Lower leg skin (tissue), 4 donors: Measurements from ENCODE around the gene HYAL2. TPM values are rescaled to one million over a fixed set of nuclear protein-coding genes. Genes with fewer than 3 reads are reported as not detected.

ENCODE experiments used
- DNase-seq, 2 donors: peaks; one replicate each; pipeline ENCODE4 v3.0.0-alpha.2; 2019; ENCODE audit warnings: low spot score in 2 of 2
- H3K4me3 ChIP-seq: fragments of 200-600 bp; sonication (generic); 2 replicates; pipeline ENCODE4 v1.5.1; 2017; ENCODE audit warnings: mild to moderate bottlenecking, low read depth; ENCODE audit not compliant: poor library complexity, severe bottlenecking
- POLR2A ChIP-seq, 2 donors: fragments of 450-650 bp; IDR thresholded peaks; one replicate each; pipeline ENCODE4 v1.6.1; 2016 to 2017; ENCODE audit warnings: antibody characterized with exemption in 2 of 2, mild to moderate bottlenecking in 1 of 2, moderate library complexity in 1 of 2
- WGBS, 2 donors: methylation state at CpG; one replicate each; pipeline ENCODE4 v1.1.5; 2018; 5-methylcytosine and 5-hydroxymethylcytosine counted together
- intact Hi-C: fragments of 100-400 bp; cut with DNase I; formaldehyde crosslinking; loops from one replicate; pipeline ENCODE4 v1.15.0; 2023; ENCODE audit warnings: low total_unique reads
- total RNA-seq, 4 donors: library from RNA; depleted of rRNA; stranded (reverse); fragments of >200 nt; gene quantifications; one replicate each; pipeline ENCODE4 v1.1.0, GENCODE V29; 2016
- TF ChIP-seq, protein P1 (sequence below), 3 donors: fragments of 450-650 bp; IDR thresholded peaks; one replicate each; pipeline ENCODE4 v1.5.1; 2016; ENCODE audit warnings: antibody characterized with exemption in 3 of 3, mild to moderate bottlenecking in 3 of 3, moderate library complexity in 2 of 3

Gene HYAL2
- total RNA-seq, 4 donors from 2014 or later: 44.1 to 95.7 (median 72.9) TPM

DNA sequence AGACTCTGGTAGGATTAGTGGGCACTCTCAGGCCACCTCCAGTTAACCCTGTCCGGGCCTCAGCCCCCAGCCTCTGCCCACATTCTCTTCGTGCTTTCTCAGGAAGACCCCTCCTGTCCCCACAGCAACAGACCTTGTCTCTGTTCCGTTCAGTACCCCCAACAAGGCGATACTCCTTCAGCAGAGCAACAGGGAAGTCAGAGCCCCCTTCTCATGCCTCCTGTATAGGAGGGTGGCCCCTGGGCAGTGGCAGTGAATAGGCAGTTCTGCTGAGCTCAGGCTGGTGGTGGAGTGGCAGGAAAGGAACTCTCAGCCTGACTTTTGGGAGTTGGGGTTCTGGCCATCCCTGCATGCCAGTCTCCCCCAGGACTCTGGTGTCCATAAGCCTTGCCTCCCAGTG is 53.1 kb downstream of the HYAL2 start:
- no peak for DNase-seq
- 47 to 65% methylated on average over 4 of the region's 4 CpGs for WGBS, 2 donors
- TF ChIP-seq POLR2A (IDR thresholded peaks at IDR 0.05): no peak
- TF ChIP-seq, protein P1, sequence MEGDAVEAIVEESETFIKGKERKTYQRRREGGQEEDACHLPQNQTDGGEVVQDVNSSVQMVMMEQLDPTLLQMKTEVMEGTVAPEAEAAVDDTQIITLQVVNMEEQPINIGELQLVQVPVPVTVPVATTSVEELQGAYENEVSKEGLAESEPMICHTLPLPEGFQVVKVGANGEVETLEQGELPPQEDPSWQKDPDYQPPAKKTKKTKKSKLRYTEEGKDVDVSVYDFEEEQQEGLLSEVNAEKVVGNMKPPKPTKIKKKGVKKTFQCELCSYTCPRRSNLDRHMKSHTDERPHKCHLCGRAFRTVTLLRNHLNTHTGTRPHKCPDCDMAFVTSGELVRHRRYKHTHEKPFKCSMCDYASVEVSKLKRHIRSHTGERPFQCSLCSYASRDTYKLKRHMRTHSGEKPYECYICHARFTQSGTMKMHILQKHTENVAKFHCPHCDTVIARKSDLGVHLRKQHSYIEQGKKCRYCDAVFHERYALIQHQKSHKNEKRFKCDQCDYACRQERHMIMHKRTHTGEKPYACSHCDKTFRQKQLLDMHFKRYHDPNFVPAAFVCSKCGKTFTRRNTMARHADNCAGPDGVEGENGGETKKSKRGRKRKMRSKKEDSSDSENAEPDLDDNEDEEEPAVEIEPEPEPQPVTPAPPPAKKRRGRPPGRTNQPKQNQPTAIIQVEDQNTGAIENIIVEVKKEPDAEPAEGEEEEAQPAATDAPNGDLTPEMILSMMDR (IDR thresholded peaks at IDR 0.05): no peak

DNA sequence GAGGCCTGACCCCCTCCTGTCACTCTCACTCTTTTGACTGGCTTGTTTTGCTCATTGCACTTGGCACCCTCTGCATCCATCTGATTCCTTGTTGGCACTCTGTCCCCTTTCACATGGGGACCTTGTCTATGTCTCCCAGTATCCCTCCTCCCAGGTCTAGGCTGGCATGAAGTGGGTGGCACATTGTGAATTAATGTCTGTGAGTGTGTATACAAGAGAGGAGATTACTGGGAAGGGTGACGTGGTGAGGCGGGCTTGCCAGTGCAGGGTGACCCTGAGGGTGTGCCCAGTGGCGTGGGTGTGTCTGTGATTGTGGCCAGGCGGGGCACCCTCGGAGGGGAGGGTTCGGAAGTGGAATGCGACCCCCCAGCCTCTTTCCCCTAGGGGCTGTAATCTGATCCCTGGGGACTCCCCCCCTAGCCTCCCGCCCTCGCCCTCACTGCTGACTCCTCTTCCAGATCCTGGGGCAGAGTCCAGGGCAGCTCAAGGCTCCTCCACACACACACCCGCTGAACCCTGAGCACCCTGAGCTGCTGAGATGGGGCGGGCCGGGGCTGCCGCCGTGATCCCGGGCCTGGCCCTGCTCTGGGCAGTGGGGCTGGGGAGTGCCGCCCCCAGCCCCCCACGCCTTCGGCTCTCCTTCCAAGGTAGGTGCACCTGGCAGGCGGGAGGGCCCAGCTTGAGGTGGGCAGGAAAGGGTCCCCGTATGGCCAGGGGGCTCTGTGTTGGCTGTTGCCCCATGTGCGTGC is 53.7 kb downstream of the HYAL2 start, which contains the start of gene SEMA3B:
SEMA3B (plus strand) TSS at position 445 of the 749 bp plus-strand sequence; CDS start at position 539, 94 bp downstream.
- TF ChIP-seq, protein P1 (IDR thresholded peaks at IDR 0.05): no peak
- no peak for TF ChIP-seq POLR2A (IDR thresholded peaks at IDR 0.05)
- WGBS, 2 donors: 23 to 42% methylated on average over 16 to 19 of the region's 21 CpGs
- H3K4me3 ChIP-seq: no peak within 1 kb of the TSS
- intact Hi-C loops: no loop called here
- no peak for DNase-seq

More for the DNA sequence above, 53.1 kb downstream of the HYAL2 start:
- H3K4me3 ChIP-seq: no peak overlapping the region
- intact Hi-C loops: no loop called here

DNA sequence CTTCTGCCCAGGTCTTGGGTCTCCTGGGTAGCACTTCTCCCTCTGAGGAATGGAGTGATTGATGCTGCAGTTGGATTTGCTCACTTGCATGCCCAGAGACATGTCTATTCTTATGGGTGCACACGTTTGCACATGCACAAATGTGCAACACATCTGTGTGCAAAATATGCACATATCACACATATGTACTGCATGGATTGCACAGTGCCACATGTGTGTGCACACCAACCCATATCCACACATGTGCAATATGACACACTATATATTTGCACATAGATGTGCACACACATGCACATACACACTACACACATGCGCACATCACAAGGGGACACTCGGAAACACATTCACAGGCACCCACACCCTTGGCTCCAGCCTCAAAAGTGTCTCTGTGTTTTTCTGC is 54.3 kb downstream of the HYAL2 start:
- H3K4me3 ChIP-seq: no peak overlapping the region
- WGBS, 2 donors: 27 to 29% methylated on average over 3 of the region's 3 CpGs
- TF ChIP-seq, protein P1 (IDR thresholded peaks at IDR 0.05): no peak
- TF ChIP-seq POLR2A (IDR thresholded peaks at IDR 0.05): no peak
- intact Hi-C loops: no loop called here
- no peak for DNase-seq

Other genes with a start within 250 kb of the HYAL2 start
- 100 to 1,000 TPM; 131 to 244 (median 138) TPM for gene RBM5, start 233.8 kb downstream of the HYAL2 start, total RNA-seq
- gene SEMA3F, start 167.4 kb downstream of the HYAL2 start, total RNA-seq: 100 to 1,000 TPM; 106 to 151 (median 120) TPM
- not detected for gene GNAT1, start 131.1 kb downstream of the HYAL2 start, total RNA-seq
- under 1 TPM in 1 of 4 donors, not detected in 3; 0.62 TPM for gene SLC38A3, start 117.5 kb downstream of the HYAL2 start, total RNA-seq
- gene GNAI2, start 86.5 kb downstream of the HYAL2 start, total RNA-seq: 100 to 1,000 TPM in 1 of 4 donors, 10 to 100 TPM in 3; 56.5 to 123 (median 74.8) TPM
- gene SEMA3B, start 53.6 kb downstream of the HYAL2 start, total RNA-seq: 1 to 10 TPM; 1.1 to 7.2 (median 3.3) TPM
- under 1 TPM in 2 of 4 donors, not detected in 2; 0.37 to 0.62 TPM for gene LSMEM2, start 43.7 kb downstream of the HYAL2 start, total RNA-seq
- 10 to 100 TPM; 32.9 to 69.0 (median 39.8) TPM for gene IFRD2, start 30.3 kb downstream of the HYAL2 start, total RNA-seq
- 1 to 10 TPM; 1.9 to 4.1 (median 2.6) TPM for gene HYAL3, start 23.3 kb downstream of the HYAL2 start, total RNA-seq
- 10 to 100 TPM; 12.4 to 19.4 (median 15.1) TPM for gene NAA80, start 23.3 kb downstream of the HYAL2 start, total RNA-seq
- 10 to 100 TPM; 16.7 to 35.5 (median 20.6) TPM for gene HYAL1, start 19.2 kb downstream of the HYAL2 start, total RNA-seq
- 10 to 100 TPM; 13.1 to 24.2 (median 18.0) TPM for gene TUSC2, start 5.5 kb upstream of the HYAL2 start, total RNA-seq
- 10 to 100 TPM; 33.5 to 50.0 (median 47.2) TPM for gene RASSF1, start 18.1 kb upstream of the HYAL2 start, total RNA-seq
- gene ZMYND10, start 23.0 kb upstream of the HYAL2 start, total RNA-seq: 1 to 10 TPM in 1 of 4 donors, under 1 TPM in 2, not detected in 1; 0.42 to 1.8 (median 0.74) TPM
- gene NPRL2, start 28.0 kb upstream of the HYAL2 start, total RNA-seq: 10 to 100 TPM; 17.3 to 28.0 (median 23.2) TPM
- gene CYB561D2, start 28.1 kb upstream of the HYAL2 start, total RNA-seq: 10 to 100 TPM in 2 of 4 donors, 1 to 10 TPM in 2; 6.0 to 19.7 (median 11.6) TPM
- gene TMEM115, start 36.8 kb upstream of the HYAL2 start, total RNA-seq: 10 to 100 TPM; 90.5 to 92.7 (median 92.4) TPM
- 1 to 10 TPM; 1.1 to 2.0 (median 1.6) TPM for gene CACNA2D2, start 180.9 kb upstream of the HYAL2 start, total RNA-seq
- 1 to 10 TPM in 3 of 4 donors, under 1 TPM in 1; 0.27 to 3.9 (median 2.0) TPM for gene C3orf18, start 245.0 kb upstream of the HYAL2 start, total RNA-seq
- gene HEMK1, start 246.8 kb upstream of the HYAL2 start, total RNA-seq: 1 to 10 TPM; 2.9 to 8.1 (median 4.8) TPM